ENCODE measurements around the gene SH3PXD2B. TPM values are rescaled to one million over a fixed set of nuclear protein-coding genes. Genes with fewer than 3 reads are reported as not detected.
"Not testable (repeated sequence)": the region's sequence is repeated elsewhere in the genome, so short reads cannot be mapped to it uniquely, and the experiment has no call there.

Gene SH3PXD2B
- total RNA-seq, 1 donor from 2014 or later, result 0.17 TPM

- intact Hi-C loops (cut with micrococcal nuclease), result no loop called here
Observed at GRCh38 chr5:172345881-172346280, 108.4 kb downstream of the SH3PXD2B start.

- intact Hi-C loops (cut with micrococcal nuclease), result no loop called here
Observed at GRCh38 chr5:172344855-172345409, 109.4 kb downstream of the SH3PXD2B start.

GRCh38 chr5:172343741-172344140 is 110.6 kb downstream of the SH3PXD2B start:
- intact Hi-C loops (cut with micrococcal nuclease), result no loop called here

DNA sequence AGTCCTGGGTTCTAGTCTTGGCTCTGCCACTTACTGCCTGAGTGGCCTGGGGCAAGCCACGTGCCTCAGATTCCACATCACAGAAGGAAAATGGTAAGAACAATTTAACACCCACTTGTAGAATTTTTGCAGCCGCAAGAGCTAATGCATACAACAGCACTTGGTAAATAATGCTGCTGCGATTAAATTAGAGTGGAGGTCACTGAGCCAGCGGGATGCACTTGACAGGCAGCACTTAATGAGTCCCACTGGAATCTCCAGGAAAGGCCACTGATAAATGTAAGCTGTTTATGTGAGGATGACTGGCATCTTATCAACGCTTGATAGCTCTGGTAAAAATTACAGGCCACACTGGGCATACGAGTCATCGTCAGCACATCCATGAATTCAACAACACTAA is 111.4 kb downstream of the SH3PXD2B start:
- intact Hi-C loops (cut with micrococcal nuclease), result no loop called here

- intact Hi-C loops (cut with micrococcal nuclease), result no loop called here
Observed at GRCh38 chr5:172339264-172340180, 114.8 kb downstream of the SH3PXD2B start.

DNA sequence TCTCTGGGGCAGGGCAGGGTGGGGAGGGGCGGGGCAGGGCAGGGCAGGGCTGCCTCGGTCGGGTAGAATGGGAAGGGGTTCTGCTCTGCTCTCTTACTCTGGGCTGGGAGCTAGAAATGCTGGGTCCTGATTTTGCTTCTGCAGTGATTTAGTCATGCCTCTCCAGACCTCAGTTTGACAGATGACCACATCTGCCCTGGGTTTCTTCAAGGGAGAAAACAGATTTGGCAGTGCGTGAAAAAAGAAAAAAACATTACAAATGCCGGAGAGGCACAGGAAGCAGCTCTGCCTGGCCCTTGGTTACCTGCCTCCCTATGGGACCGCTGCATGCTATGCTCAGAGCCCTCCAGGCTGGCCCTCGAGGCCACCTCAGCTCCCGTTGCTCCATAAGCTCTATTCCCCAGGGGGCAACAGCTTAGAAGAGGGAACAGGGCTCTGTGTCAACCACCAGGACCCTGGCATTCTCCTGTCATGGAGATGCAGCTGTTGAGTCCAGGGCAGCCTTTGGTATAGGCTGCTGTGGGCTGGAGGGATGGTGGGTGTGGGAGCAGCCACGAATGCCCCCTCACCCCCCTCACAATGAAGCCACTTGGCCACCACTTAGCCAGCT is 117.5 kb downstream of the SH3PXD2B start:
- intact Hi-C loops (cut with micrococcal nuclease), result no loop called here

DNA sequence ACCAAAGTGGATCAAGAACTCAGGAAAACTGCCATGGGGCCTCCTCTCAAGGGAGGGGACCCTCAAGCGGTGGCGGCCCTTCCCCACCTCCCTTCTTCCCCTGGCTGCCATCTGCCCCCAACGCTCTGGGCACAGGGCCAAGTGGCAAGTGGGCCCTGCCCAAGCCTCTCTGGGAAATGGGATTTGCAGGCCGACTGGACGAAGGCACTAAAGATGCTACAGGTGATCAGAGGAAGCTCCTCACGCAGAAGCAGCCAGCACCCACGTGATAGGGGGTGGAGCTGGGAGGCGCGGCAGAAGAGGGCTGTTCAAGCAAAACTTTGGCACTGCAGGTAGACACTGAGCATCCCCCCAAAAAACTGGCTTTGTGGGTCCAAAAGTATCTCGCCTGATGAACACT is 118.1 kb downstream of the SH3PXD2B start:
- intact Hi-C loops (cut with micrococcal nuclease), result no loop called here

- intact Hi-C loops (cut with micrococcal nuclease), result no loop called here
Observed at GRCh38 chr5:172335721-172336120, 118.6 kb downstream of the SH3PXD2B start.

DNA sequence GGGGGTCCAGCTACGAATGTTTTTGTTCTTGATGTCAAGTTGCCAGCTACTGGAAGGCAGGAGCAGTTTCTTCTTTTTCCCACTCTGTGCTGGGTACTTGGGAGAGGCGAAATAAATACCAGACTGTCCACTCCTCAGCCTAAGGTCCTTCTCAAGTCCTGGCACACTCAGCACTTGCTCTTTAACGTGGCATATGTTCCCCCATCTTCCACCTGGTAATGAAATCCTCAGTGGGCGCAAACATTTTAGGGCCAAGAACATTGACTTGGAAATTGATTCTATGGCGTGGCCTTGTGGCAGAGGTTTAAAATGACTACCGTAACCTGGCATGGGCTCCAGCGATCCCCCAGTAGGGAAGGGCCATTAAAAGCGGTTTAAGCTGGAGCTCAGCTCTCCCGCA is 119.7 kb downstream of the SH3PXD2B start:
- intact Hi-C loops (cut with micrococcal nuclease), result no loop called here

DNA sequence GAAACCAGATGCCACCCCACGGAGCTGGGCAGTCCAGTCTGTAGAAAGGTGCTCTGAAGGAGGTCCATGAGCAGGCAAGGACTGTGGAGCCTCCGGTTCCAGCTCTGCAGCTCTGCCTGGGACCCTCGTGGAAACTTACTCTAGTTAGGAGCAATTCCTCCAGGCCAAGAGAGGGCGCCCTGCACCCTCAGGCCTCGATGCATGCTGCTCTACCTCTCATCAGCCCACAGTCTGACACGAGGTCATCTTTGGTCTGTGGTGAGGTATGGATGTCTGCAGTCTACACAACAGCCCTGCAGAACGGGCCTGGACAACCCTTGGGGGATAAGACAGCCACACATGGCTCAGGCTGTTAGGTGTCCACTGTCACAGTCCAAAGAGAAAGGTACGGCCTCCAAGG is 120.1 kb downstream of the SH3PXD2B start:
- intact Hi-C loops (cut with micrococcal nuclease), result no loop called here

DNA sequence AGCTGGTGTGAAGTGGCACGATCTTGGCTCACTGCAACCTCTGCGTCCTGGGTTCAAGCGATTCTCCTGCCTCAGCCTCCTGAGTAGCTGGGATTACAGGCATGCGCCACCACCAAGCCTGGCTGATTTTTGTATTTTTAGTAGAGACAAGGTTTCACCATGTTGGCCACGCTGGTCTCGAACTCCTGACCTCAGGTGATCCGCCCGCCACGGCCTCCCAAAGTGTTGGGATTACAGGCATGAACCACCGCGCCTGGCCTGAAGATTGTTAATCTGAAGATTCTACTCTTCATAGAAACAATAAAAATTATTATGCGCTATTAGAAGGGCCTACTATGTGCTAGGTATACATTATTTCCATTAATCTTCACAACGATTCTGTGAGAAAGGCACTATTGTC is 127.4 kb downstream of the SH3PXD2B start:
- intact Hi-C loops (cut with micrococcal nuclease), result not testable (repeated sequence)

DNA sequence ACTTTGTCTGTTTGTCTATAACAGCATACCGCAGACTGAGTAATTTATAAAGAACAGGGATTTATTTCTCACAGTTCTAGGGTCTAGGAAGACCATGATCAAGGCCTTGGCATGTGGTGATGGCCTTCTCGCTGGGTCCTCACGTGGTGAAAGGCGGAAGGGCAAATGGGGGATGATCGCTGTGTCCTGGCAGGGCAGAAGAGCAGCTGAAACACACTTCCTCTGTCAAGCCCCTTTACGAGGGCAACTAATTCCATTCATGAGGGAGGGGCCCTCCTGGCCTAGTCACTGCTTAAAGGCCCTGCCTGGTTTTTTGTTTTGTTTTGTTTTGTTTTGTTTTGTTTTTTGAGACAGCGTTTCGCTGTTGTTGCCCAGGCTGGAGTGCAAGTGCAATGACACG is 128.9 kb downstream of the SH3PXD2B start:
- intact Hi-C loops (cut with micrococcal nuclease), result no loop called here

- intact Hi-C loops (cut with micrococcal nuclease), result no loop called here
Observed at GRCh38 chr5:172322028-172322965, 132.0 kb downstream of the SH3PXD2B start.

DNA sequence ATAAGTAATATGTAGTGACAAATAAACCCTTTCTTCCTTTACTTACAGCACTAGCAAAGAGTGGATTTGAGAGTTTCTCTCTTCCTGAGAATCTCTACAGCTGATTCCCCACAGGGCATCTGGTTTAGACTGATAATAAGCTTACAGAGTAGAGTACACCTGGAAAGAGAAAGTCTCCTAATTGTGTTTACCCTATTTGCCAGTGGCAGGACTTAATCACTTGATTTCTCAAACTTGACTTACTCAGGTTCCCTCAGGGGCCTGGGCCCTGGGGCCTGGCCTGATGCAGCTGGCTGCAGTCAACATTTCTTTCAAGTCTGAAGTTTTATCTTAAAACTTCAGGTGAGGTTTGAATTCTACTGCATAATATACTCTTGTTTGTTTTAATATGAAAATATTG is 132.7 kb downstream of the SH3PXD2B start:
- intact Hi-C loops (cut with micrococcal nuclease), result no loop called here

- intact Hi-C loops (cut with micrococcal nuclease), result no loop called here
Observed at GRCh38 chr5:172319708-172320441, 134.4 kb downstream of the SH3PXD2B start.

DNA sequence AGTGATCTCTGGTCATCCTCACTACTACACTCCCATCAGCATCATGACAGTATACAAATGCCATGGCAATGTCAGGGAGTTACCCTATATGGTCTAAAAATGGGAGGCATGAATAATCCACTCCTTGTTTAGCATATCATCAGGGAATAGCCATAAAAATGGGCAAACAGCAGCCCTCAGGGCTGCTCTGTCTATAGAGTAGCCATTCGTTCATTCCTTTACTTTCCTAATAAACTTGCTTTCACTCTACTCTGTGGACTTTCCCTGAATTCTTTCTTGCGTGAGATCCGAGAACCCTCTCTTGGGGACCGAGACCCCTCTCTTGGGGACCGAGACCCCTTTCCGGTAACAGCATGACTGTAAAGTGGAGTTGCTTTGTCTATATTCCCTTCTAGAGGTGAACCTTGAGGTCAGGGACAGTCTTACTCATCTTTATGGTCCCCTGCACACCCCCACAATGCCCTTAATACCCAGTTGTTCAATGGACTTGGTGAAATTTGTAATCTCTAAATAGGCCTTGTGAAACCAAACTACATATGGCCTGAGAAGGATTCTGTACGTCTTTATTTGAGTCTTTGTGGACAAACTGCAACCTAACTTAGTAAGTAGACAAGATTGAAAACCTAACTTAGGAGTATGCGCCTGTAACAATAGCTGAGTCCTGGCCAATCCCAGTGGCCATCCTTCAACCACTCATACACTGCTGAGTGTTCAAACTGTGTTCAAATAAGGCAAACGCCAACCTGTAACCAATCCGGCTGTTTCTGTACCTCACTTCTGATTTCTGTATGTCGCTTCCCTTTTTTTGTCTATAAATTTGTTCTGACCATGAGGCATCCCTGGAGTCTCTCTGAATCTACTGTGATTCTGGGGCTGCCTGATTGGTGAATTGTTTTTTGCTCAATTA is 138.5 kb downstream of the SH3PXD2B start:
- intact Hi-C loops (cut with micrococcal nuclease), result no loop called here

DNA sequence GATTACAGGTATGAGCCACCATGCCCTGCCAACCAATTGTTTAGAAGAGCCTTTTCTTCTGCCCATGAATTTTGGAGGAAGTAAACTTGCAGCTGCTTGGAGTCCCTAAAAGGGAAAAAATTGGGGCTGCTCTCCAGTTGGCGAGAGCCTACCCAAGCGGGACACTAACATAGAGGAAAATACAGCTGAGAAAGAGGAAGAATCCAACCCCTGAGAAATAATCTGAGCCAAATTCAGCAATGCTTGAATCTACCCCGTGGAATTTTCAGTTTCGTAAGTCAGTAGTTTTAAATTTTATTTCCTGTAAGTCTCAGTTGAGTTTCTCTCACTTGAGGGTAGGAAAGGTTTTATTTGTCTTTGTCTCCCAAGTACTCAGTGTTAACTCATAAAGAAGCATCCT is 140.4 kb downstream of the SH3PXD2B start:
- intact Hi-C loops (cut with micrococcal nuclease), result no loop called here

GRCh38 chr5:172312286-172312685 is 142.0 kb downstream of the SH3PXD2B start:
- intact Hi-C loops (cut with micrococcal nuclease), result no loop called here

- intact Hi-C loops (cut with micrococcal nuclease), result no loop called here
Observed at GRCh38 chr5:172311605-172312004, 142.7 kb downstream of the SH3PXD2B start.

DNA sequence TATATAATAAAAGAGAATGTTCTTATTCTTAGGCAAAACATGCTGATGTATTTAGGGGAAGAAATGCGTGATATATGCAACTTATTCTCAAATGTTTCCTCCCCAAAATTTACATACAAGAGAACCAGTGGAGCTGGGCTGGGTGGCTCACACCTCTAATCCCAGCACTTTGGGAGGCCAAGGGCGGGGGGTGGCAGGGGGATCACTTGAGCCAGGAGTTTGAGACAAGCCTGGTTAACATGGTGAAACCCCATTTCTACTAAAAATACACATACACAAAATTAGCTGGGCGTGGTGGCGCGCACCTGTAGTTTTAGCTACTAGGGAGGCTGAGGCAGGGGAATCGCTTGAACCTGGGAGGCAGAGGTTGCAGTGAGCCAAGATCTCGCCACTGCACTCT is 143.3 kb downstream of the SH3PXD2B start:
- intact Hi-C loops (cut with micrococcal nuclease), result no loop called here

Measured in T-helper 1 cell treated with Interleukin-12 subunit alpha and Interleukin-12 subunit beta and Interleukin-4 antibody, amounts not matched to agents 30 ng/mL and 1 ng/mL, for 36 hours (primary cell).